Adrenal gland (tissue), 12 donors: Measurements from ENCODE around the gene TMEM258. TPM values are rescaled to one million over a fixed set of nuclear protein-coding genes. Genes with fewer than 3 reads are reported as not detected.

ENCODE experiments used
- DNase-seq, 7 donors: peaks; one replicate each; pipeline ENCODE4 v3.0.0-alpha.2; 2019 to 2020
- H3K27ac ChIP-seq, 5 donors: fragments of 200-600 bp; sonication (generic) in 4 of 5; 1 replicate in 3 of 5; 2 replicates in 2 of 5; pipeline versions ENCODE4 v1.5.1 to v1.8.0; 2016 to 2020; ENCODE audit warnings: mild to moderate bottlenecking in 1 of 5
- H3K27me3 ChIP-seq: fragments of 200-600 bp; 2 replicates; pipeline ENCODE4 v1.8.0; 2021
- H3K36me3 ChIP-seq, 2 donors: fragments of 200-600 bp; replicated peaks in 1 of 2; 1 replicate in 1 of 2; 2 replicates in 1 of 2; pipeline versions ENCODE4 v1.5.1 to v1.8.0; 2018 to 2022
- H3K4me1 ChIP-seq, 2 donors: fragments of 200-600 bp; replicated peaks in 1 of 2; 1 replicate in 1 of 2; 2 replicates in 1 of 2; pipeline versions ENCODE4 v1.5.1 to v1.8.0; 2018 to 2021
- H3K4me3 ChIP-seq, 4 donors: fragments of 200-600 bp; sonication (generic) in 3 of 4; one replicate each; pipeline ENCODE4 v1.5.1; 2016 to 2018
- H3K9me3 ChIP-seq, 3 donors: fragments of 200-600 bp; sonication (generic) in 1 of 3; replicated peaks in 1 of 3; 1 replicate in 2 of 3; 2 replicates in 1 of 3; pipeline versions ENCODE4 v1.5.1 to v1.8.0; 2016 to 2021
- POLR2A ChIP-seq, 2 donors: fragments of 450-650 bp; IDR thresholded peaks; one replicate each; pipeline ENCODE4 v1.6.1; 2017; ENCODE audit warnings: antibody characterized with exemption in 2 of 2, mild to moderate bottlenecking in 2 of 2, moderate library complexity in 1 of 2
- WGBS, 4 donors: extraction: QIAGEN DNeasy Blood & Tissue Kit in 2 of 4; methylation state at CpG; one replicate each; pipeline versions ENCODE4 v1.1.5 to v1.1.7; 2013 to 2017; 5-methylcytosine and 5-hydroxymethylcytosine counted together
- intact Hi-C, 2 donors: fragments of 100-400 bp; cut with DNase I; formaldehyde crosslinking; loops; one replicate each; pipeline versions ENCODE4 v1.14.1 to v1.15.0; 2022 to 2023
- polyA plus RNA-seq, 3 donors: library from polyadenylated mRNA; stranded (reverse); fragments of 200-250 nt in 2 of 3; fragments of 350-450 nt in 1 of 3; fragmentation: Illumina TruSeq in 1 of 3; extraction: RNeasy Lipid Tissue Mini Kit (QIAGEN cat#74804) in 1 of 3; gene quantifications; one replicate each; pipeline ENCODE4 v1.2.3, GENCODE V29; 2013 to 2014
- total RNA-seq, 9 donors: library from RNA; depleted of rRNA in 4 of 9; stranded (reverse); fragments of >200 nt in 4 of 9; fragments of 120-200 nt in 1 of 9; fragmentation: NEBNext Ultra II Directional in 1 of 9; extraction: Animal tissue kit (Norgen Biotek cat#: 25700) in 1 of 9; gene quantifications; one replicate each; pipeline versions ENCODE4 v1.1.0 to v1.2.4, GENCODE V29; 2013 to 2023
- TF ChIP-seq, protein P1 (sequence below), 6 experiments: fragments of 450-650 bp in 4 of 6; fragments of 200-600 bp in 2 of 6; sonication (generic) in 1 of 6; IDR thresholded peaks; 1 replicate in 5 of 6; 2 replicates in 1 of 6; pipeline versions ENCODE4 v1.5.1 to v1.8.0; 2016 to 2021; ENCODE audit warnings: antibody characterized with exemption in 6 of 6, mild to moderate bottlenecking in 2 of 6, moderate library complexity in 1 of 6
- donor health status: healthy with polysubstance abuse.
- donor health status: Bipolar disorder and iron deficiency.
- donor health status: DM: yes; HTN: yes; CAD: no.
- donor health status: DM: no; HTN: no; CAD: no.
- donor health status: DM: no; HTN: no; CAD: no.
- donor health status: DM: yes; HTN: yes; CAD: no.

The TMEM258 gene
- total and polyA plus RNA-seq, 12 donors: 22.8 to 215 (median 139) TPM

DNA sequence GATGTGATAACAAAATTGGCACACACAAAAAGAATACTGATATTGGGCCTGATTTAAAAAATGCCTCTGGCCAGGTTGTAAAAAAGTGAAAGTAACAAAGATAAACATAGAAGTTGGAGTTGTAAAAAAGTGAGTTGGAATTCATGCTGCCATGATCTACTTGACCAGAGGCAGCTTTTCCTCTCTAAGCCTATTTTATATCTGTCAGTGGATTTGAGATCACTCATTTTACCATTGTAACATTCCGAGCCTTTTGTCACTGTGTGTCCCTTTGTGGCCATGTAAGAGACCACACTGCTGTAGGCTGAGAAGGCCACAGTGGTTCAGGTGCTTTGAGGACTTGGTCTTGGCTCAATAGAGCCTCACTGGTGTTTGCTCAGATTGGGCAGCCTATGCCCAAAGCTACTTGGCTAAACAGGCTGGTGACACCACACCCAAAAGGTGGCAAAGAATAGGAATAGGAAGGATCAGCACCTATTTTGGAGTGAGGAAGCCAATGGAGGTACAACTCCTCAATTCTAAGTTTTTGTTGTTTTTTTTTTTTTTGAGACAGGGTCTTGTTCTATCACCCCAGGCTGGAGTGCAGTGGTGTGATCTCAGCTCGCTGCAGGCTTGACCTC, 7.4 kb upstream of the TMEM258 start:
- intact Hi-C loops: loop anchor here in 1 of 2 donors (5.0 kb wide), 1 partner anchor 78 kb away; no protein-coding TSS in a partner anchor
- TF ChIP-seq POLR2A (IDR thresholded peaks at IDR 0.05): no peak
- TF ChIP-seq, protein P1, sequence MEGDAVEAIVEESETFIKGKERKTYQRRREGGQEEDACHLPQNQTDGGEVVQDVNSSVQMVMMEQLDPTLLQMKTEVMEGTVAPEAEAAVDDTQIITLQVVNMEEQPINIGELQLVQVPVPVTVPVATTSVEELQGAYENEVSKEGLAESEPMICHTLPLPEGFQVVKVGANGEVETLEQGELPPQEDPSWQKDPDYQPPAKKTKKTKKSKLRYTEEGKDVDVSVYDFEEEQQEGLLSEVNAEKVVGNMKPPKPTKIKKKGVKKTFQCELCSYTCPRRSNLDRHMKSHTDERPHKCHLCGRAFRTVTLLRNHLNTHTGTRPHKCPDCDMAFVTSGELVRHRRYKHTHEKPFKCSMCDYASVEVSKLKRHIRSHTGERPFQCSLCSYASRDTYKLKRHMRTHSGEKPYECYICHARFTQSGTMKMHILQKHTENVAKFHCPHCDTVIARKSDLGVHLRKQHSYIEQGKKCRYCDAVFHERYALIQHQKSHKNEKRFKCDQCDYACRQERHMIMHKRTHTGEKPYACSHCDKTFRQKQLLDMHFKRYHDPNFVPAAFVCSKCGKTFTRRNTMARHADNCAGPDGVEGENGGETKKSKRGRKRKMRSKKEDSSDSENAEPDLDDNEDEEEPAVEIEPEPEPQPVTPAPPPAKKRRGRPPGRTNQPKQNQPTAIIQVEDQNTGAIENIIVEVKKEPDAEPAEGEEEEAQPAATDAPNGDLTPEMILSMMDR (IDR thresholded peaks at IDR 0.05): no peak
- WGBS, 4 donors: 93 to 100% (median 95%) methylated on average over 2 of the region's 2 CpGs
- Histone ChIP-seq H3K27ac (peak overlapping the region in 1 of 5 donors; percentile 3), H3K36me3 (peaks cover 0 to 37% of the 10 kb centered on the region in 2 donors), H3K4me3 (no peak overlapping the region), H3K4me1 (peaks cover 0 to 6% of the 10 kb centered on the region in 2 donors), H3K9me3 (no peaks in the 10 kb centered on the region), H3K27me3 (no peaks in the 10 kb centered on the region)
- DNase-seq: no peak

- Histone ChIP-seq H3K4me3 (no peak overlapping the region), H3K27me3 (no peaks in the 10 kb centered on the region), H3K27ac (peak overlapping the region; percentile 33 to 85 (median 57)), H3K36me3 (peaks cover 0 to 17% of the 10 kb centered on the region in 2 donors), H3K4me1 (peaks cover 5 to 16% of the 10 kb centered on the region in 2 donors), H3K9me3 (no peaks in the 10 kb centered on the region)
- peak; percentile 79 to 96 (median 83) for DNase-seq
- no peak for TF ChIP-seq POLR2A (IDR thresholded peaks at IDR 0.05)
- TF ChIP-seq, protein P1 (IDR thresholded peaks at IDR 0.05): peak; percentile 72 to 96 (median 92)
- WGBS, 4 donors: 12 to 22% (median 19%) methylated on average over 3 of the region's 3 CpGs
- intact Hi-C loops: loop anchor here in 1 of 2 donors (5.0 kb wide), 1 partner anchor 80 kb away; no protein-coding TSS in a partner anchor
These were observed 5.0 kb upstream of the TMEM258 start for GRCh38 chr11:61797263-61797944.

DNA sequence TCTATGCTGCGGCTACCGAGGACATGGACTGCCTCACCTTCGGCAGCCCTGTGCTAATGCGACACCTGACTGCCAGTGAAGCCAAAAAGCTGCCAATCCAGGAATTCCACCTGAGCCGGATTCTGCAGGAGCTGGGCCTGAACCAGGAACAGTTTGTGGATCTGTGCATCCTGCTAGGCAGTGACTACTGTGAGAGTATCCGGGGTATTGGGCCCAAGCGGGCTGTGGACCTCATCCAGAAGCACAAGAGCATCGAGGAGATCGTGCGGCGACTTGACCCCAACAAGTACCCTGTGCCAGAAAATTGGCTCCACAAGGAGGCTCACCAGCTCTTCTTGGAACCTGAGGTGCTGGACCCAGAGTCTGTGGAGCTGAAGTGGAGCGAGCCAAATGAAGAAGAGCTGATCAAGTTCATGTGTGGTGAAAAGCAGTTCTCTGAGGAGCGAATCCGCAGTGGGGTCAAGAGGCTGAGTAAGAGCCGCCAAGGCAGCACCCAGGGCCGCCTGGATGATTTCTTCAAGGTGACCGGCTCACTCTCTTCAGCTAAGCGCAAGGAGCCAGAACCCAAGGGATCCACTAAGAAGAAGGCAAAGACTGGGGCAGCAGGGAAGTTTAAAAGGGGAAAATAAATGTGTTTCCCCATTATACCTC, 3.6 kb upstream of the TMEM258 start:
- Histone ChIP-seq H3K9me3 (no peaks in the 10 kb centered on the region), H3K4me3 (no peak overlapping the region), H3K27me3 (no peaks in the 10 kb centered on the region), H3K4me1 (peaks cover 5 to 24% of the 10 kb centered on the region in 2 donors), H3K27ac (peak overlapping the region in 1 of 5 donors; percentile 13), H3K36me3 (peaks cover 0 to 3% of the 10 kb centered on the region in 2 donors)
- TF ChIP-seq, protein P1 (IDR thresholded peaks at IDR 0.05): no peak
- TF ChIP-seq POLR2A (IDR thresholded peaks at IDR 0.05): no peak
- DNase-seq: no peak
- 83 to 92% (median 88%) methylated on average over 13 to 18 of the region's 18 CpGs for WGBS, 4 donors
- intact Hi-C loops: loop anchor here in 1 of 2 donors (5.0 kb wide), 1 partner anchor 81 kb away; no protein-coding TSS in a partner anchor

DNA sequence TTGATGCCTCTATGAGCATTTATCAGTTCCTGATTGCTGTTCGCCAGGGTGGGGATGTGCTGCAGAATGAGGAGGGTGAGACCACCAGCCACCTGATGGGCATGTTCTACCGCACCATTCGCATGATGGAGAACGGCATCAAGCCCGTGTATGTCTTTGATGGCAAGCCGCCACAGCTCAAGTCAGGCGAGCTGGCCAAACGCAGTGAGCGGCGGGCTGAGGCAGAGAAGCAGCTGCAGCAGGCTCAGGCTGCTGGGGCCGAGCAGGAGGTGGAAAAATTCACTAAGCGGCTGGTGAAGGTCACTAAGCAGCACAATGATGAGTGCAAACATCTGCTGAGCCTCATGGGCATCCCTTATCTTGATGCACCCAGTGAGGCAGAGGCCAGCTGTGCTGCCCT, 3.1 kb upstream of the TMEM258 start:
- intact Hi-C loops: loop anchor here in 1 of 2 donors (5.0 kb wide), 1 partner anchor 82 kb away; no protein-coding TSS in a partner anchor
- peaks cover 5 to 24% of the 10 kb centered on the region in 2 donors for H3K4me1 ChIP-seq
- H3K36me3 ChIP-seq: peaks cover 0 to 1% of the 10 kb centered on the region in 2 donors
- DNase-seq: peak in 1 of 7 donors; percentile 44
- no peaks in the 10 kb centered on the region for H3K9me3 ChIP-seq
- WGBS, 4 donors: 70 to 82% (median 78%) methylated on average over 12 of the region's 12 CpGs
- H3K27me3 ChIP-seq: no peaks in the 10 kb centered on the region
- TF ChIP-seq, protein P1 (IDR thresholded peaks at IDR 0.05): no peak
- TF ChIP-seq POLR2A (IDR thresholded peaks at IDR 0.05): no peak
- H3K4me3 ChIP-seq: no peak overlapping the region
- H3K27ac ChIP-seq: no peak overlapping the region
